Sciatic nerve (tissue), 2 donors: Measurements from ENCODE around the gene TLNRD1. TPM values are rescaled to one million over a fixed set of nuclear protein-coding genes. Genes with fewer than 3 reads are reported as not detected.

Experiments used
- ATAC-seq: fragments of 200-7000 bp; cut with Tn5 transposase; one replicate; pipeline ENCODE4 v1.9.1; 2020; ENCODE audit warnings: mild to moderate bottlenecking, moderate library complexity
- DNase-seq: peaks from one replicate; pipeline ENCODE4 v3.0.0-alpha.2; 2020; ENCODE audit warnings: low spot score
- intact Hi-C: fragments of 100-400 bp; cut with DNase I; formaldehyde crosslinking; loops from one replicate; pipeline ENCODE4 v1.14.2; 2022
- total RNA-seq: library from RNA; stranded (reverse); fragmentation: NEBNext Ultra II Directional; extraction: Animal tissue kit (Norgen Biotek cat#: 25700); gene quantifications from one replicate; pipeline ENCODE4 v1.2.1, GENCODE V29; 2021
- donor health status: DM: no; HTN: no; CAD: no.
- donor health status: DM: no; HTN: no; CAD: no.

TLNRD1 gene
- total RNA-seq, 1 donor from 2014 or later, result 14.0 TPM

DNA sequence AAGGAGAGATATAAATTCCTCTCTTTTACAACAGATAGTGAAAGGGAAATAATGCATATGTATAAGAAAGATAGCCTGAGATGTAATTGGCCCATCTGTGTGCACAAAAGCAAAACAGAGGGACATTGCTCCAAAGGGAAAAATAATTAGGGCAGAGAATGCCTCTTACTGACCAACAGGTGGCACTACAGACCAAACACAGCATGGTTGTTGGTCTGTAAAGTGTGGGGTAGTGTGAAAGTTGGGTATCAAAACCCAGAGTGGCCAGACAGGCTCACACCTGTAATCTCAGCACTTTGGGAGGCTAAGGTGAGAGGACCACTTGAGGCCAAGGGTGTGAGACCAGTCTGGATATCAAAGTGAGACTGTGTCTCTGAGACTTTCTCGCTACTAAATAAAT is 4.5 kb upstream of the TLNRD1 start:
- intact Hi-C loops, result no loop called here
- no peak for ATAC-seq

DNA sequence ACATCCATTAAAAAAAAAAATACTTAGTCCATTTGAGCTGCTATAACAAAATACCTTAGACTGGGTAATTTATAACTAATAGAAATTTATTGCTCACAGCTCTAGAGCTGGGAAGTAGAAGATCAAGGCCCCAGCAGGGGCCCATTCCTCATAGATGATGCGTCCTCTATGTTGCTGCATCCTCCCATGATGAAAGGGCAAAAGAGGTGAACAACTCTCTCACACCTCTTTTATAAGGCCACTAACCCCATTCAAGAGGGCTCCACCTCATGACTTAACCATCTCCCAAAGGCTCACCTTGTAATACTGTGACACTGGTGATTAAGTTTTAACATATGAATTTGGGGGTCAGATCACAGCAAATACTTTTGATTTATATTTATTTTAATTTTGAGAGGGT is 3.0 kb upstream of the TLNRD1 start:
- no peak for DNase-seq
- ATAC-seq, result no peak
- intact Hi-C loops, result no loop called here

More for the DNA sequence above, 4.5 kb upstream of the TLNRD1 start:
- no peak for DNase-seq

DNA sequence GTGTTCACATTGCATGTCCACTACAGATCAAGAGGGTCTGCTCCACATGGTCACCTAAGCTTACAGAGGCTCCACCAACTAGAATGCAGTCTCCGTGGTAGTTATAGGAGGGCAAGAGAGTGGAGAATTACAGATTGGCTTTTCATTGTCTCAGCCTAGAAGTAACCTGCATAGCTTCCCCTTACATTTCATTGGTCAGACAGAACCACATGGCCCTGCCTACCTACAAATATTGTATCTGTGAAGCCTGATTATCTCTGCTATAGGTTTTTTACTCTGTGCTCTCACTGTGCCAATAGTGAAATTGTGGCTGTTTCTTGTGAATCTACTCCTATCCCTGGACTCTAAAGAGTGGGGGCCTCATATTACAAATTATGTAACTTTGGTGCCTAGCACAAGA is 2.5 kb upstream of the TLNRD1 start:
- ATAC-seq (no peak), DNase-seq (no peak)
- intact Hi-C loops, result no loop called here

DNA sequence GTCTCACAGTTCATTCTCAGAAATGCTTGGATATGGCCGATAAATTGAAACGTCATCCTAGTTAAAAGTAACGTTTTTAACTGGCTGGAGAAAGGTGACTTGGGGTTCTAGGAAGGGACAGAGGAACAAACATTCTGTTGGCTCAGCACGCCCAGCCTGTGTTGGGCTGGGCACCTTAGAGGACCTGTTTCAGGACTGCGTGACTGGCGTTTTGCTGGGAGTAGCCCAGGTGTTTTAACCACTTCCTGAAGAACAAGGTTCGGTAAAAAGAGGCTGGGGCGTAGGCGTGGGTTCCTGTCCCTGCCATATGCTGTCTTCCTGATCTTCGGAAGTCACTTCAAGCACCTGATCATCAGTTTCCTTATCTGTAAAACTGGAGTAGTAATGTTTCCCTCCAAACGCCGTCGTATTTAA is 1.1 kb upstream of the TLNRD1 start:
- intact Hi-C loops, result no loop called here
- ATAC-seq (no peak), DNase-seq (no peak)

DNA sequence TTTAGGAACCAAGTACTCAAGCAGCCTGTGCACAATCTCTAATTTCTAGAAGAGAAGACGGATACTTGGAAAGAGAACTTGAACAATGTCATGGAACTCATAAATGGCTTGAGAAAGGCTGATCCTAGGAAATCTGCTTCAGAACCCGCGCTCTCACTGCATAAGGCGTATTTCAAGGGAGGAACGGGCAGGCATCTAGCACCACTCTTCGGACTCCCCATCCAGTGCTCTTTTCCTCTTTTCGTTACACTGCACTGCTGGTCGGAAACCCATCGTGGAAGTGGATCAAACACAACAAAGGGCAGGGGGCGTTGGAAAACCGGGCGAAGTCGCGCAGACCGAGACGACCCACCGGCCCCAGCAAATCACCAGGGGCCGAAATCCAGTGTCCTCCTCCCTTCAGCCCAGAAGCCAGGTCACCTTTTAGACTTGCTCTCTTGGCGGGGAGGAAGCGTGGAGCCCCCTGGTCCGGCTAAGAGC is 539 bp upstream of the TLNRD1 start:
- intact Hi-C loops, result no loop called here
- DNase-seq (no peak), ATAC-seq (peak; percentile 32)

DNA sequence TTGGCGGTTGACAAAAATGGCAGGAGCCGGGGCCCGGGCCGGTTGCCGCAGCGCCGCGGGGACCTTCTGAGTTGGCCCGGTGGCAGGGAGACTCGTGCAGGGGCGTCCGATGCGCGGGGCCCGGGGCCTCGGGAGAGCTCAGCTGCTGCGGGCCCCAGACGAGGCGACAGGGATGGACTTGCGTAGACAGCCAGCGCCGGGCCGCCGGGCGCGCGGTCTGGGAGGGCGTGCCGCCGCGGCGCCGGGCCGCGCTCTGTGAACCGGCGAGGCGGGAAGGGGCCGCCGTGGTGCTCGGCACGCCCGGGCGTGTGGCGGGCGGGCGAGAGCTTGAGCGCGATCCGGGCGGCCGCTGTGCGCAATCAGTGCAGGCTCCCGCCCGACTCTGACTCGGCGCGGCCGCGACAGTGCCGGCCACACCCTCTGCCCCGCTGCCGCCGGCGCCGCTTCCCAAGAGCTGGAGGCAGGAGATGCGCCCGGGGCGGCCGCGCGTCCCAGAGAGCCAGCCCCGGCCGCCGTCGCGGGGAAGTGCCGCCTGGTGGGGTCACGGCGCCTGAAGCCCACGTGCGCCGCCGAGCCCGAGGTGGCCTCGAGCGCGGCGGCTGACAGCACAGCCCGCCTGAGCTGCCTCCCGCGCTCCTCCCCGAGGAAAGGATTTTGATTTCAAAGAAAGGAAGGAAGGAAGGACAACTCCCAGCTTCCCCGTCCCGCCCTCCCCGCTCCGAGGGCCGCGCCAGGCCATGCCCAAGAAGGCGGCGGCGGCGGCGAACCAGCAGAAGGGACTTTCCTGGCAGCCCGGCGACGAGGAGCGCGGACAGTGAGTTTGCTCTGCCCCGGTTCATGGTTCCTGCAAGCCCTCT is 657 bp downstream of the TLNRD1 start:
- intact Hi-C loops, result no loop called here
- ATAC-seq (peak; percentile 17), DNase-seq (peak; percentile 80)

GRCh38 chr15:81002009-81002330 is 1.2 kb downstream of the TLNRD1 start:
- DNase-seq, result no peak
- ATAC-seq, result peak; percentile 40
- intact Hi-C loops, result no loop called here

DNA sequence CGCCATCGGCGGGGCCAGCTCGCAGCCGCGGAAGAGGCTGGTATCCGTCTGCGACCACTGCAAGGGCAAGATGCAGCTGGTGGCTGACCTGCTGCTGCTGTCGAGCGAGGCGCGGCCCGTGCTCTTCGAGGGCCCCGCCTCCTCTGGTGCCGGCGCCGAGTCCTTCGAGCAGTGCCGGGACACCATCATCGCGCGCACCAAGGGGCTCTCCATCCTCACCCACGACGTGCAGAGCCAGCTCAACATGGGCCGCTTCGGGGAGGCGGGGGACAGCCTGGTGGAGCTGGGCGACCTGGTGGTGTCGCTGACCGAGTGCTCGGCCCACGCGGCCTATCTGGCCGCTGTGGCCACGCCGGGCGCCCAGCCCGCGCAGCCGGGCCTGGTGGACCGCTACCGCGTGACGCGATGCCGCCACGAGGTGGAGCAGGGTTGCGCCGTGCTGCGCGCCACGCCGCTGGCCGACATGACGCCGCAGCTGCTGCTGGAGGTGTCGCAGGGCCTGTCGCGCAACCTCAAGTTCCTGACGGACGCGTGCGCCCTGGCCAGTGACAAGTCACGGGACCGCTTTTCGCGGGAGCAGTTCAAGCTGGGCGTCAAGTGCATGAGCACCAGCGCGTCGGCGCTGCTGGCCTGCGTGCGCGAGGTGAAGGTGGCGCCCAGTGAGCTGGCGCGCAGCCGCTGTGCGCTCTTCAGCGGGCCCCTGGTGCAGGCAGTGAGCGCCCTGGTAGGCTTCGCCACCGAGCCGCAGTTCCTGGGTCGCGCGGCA is 1.8 kb downstream of the TLNRD1 start:
- ATAC-seq (no peak), DNase-seq (no peak)
- intact Hi-C loops, result no loop called here

GRCh38 chr15:81003097-81003350 is 2.3 kb downstream of the TLNRD1 start:
- ATAC-seq (no peak), DNase-seq (no peak)
- intact Hi-C loops, result no loop called here

DNA sequence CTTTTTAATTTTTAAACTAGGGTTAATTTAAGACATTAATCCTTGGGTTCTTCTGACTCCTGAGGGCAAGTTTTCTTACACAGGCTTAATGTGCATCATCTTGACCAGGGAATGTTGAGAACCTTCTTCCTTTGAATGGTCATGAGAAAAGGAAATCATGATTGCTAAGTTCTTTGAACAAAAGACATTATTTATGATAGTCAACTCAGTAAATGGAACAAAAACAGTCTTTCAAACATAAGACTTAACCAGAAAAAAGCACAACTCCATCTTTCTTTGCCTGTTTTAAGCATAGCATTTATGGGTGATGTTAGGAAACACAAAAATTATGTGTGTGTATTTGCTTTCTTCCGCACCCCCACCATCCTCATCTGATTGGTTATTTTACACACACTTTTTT is 5.4 kb downstream of the TLNRD1 start:
- intact Hi-C loops, result no loop called here
- ATAC-seq (no peak), DNase-seq (no peak)

- no peak for ATAC-seq
- DNase-seq, result no peak
- intact Hi-C loops, result no loop called here
These were observed 6.8 kb downstream of the TLNRD1 start for GRCh38 chr15:81007428-81008064.

GRCh38 chr15:81008312-81008711 is 7.6 kb downstream of the TLNRD1 start:
- ATAC-seq (no peak), DNase-seq (no peak)
- intact Hi-C loops, result no loop called here

DNA sequence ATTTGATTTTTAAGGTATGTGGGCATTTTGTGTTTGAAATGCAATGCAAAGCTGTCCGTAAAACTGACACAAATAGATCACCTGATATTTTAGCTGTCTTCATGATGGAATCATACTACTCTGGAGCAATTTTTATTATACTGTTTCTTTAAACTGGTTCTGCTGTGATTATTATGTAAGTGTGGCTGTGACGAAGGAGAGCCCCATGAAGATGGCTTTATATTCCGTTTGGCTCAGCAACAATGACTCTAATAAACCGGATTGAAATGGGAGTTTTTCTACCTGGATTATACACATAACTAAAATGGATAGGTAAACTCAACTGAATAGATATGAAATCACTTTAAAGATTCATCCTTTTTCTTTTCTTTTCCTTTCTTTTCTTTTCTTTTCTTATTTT is 9.4 kb downstream of the TLNRD1 start:
- DNase-seq, result no peak
- no peak for ATAC-seq
- intact Hi-C loops, result no loop called here

- intact Hi-C loops, result no loop called here
- ATAC-seq (no peak), DNase-seq (no peak)
These were observed 10.9 kb downstream of the TLNRD1 start for GRCh38 chr15:81011593-81011992.

GRCh38 chr15:81012588-81012987 is 11.9 kb downstream of the TLNRD1 start:
- ATAC-seq (no peak), DNase-seq (no peak)
- intact Hi-C loops, result no loop called here

GRCh38 chr15:81013396-81013929 is 12.7 kb downstream of the TLNRD1 start:
- ATAC-seq (no peak), DNase-seq (no peak)
- intact Hi-C loops, result no loop called here

DNA sequence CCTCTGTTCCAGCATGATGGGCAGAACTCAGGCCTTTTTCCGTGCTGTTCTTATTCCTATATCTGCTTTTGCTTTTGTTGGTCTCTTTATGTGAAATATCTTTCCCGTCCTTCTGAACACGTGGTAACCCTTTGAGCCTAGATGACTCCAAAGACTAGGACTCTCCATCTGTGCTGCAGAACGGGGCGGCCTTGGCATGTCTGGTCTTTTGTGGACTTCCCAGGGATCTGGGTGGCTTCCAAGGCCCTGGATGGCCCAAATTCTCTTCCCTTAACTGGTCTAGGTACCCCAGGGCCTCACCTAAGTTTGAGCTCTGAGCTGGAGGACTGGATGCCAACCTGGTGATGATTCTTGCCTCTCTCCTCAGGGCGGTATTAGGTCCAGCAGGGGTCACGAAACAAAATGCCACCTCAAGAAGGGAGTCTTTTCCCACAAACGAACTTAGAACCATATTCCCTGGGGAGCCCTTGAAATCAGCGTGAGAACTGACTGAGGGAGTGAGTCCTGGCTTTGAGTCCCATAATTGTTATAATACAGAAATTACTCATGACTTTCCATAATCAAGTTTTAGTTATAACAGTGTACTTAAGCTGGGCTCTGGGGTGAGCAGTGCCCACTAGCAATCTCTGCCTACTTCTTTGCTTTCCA is 13.8 kb downstream of the TLNRD1 start:
- DNase-seq, result no peak
- intact Hi-C loops, result no loop called here
- no peak for ATAC-seq

DNA sequence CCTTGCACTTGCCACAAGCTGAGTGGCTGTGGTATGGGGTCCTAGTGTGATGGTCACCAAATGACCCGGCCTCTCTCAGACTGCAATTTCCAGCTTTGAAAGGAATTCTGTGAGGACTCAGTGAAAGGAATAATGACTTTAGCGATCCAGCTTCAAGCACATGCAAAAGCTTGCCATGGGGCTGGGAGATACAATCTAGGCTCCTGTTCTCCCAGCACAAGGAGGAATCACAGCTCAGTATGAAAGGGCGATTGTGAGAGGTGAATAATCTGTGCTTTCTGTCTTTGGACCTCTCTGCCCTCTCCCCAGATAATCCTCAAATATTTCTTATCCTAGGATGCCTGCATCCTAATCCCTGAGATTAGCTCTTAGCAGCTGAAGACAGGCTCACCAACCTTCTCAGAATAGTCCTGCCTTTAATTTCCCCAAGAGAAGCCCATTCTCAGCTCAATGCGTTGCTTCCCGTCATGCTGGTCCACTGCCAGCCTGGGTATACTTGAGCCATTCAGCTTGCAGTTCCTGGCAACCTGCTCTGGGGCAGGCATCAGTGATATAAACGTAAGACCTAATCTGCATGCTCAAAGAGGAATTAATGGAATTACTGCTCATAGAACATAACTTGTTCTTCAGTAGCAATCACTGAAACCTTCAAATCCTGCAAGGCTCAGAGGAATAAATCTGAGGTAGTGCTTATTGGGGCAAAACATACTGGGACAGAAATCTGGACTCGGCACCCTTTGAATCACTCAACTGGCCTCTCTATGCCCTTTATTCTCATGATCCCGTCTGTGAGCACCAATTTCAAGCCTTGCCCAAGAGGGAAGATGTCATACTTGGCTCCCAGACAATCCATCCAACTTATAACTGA is 15.1 kb downstream of the TLNRD1 start:
- intact Hi-C loops, result no loop called here
- DNase-seq (no peak), ATAC-seq (peak; percentile 76)
